IMR-90 (cell line): Measurements from ENCODE around the gene DIAPH1. TPM values are rescaled to one million over a fixed set of nuclear protein-coding genes. Genes with fewer than 3 reads are reported as not detected.

Experiments used
- ATAC-seq: fragments of 200-7000 bp; cut with Tn5 transposase; 2 replicates; pipeline ENCODE4 v1.9.1; 2020; ENCODE audit warnings: low read depth, mild to moderate bottlenecking, moderate library complexity
- BruUV-seq: library from RNA; stranded (reverse); fragments of 400-500 nt; replicated peaks from 2 replicates; lab custom pipeline; 2021; lab: Mats Ljungman, UMichigan
- CTCF ChIA-PET: fragments of 300-600 bp; formaldehyde crosslinking; extraction: SDS; loops from one replicate; lab custom pipeline; 2021; ENCODE audit warnings: antibody characterized with exemption; lab: Yijun Ruan, JAX
- POLR2A ChIA-PET: fragments of 300-600 bp; sonication (Branson Sonifier 250); formaldehyde crosslinking; loops from one replicate; lab custom pipeline; 2022; ENCODE audit warnings: antibody characterized with exemption; ENCODE audit not compliant: unreplicated experiment; lab: Charles Lee
- DNase-seq: peaks from one replicate; pipeline ENCODE4 v3.0.0; 2013
- H2AFZ ChIP-seq: replicated peaks from 2 replicates; pipeline ENCODE3; 2013; ENCODE audit warnings: low read length, mild to moderate bottlenecking; ENCODE audit not compliant: poor library complexity
- H2AK5ac ChIP-seq: 2 replicates; pipeline ENCODE4 v1.6.1; 2013; ENCODE audit warnings: low read depth, low read length, inconsistent platforms
- H2AK9ac ChIP-seq: replicated peaks from 2 replicates; pipeline ENCODE3; 2013; ENCODE audit warnings: mild to moderate bottlenecking, low read depth, low read length, moderate library complexity; ENCODE audit not compliant: poor library complexity
- H2BK120ac ChIP-seq: 2 replicates; pipeline ENCODE4 v1.6.1; 2013; ENCODE audit warnings: low read depth, low read length, inconsistent platforms
- H2BK15ac ChIP-seq: 3 replicates; pipeline ENCODE4 v1.6.1; 2013; ENCODE audit warnings: low read depth, low read length, inconsistent platforms
- H2BK20ac ChIP-seq: 2 replicates; pipeline ENCODE4 v1.6.1; 2013; ENCODE audit warnings: low read depth, mild to moderate bottlenecking, inconsistent platforms, low read length, moderate library complexity
- H2BK5ac ChIP-seq: 2 replicates; pipeline ENCODE4 v1.6.1; 2013; ENCODE audit warnings: mild to moderate bottlenecking, low read depth, low read length, inconsistent platforms; ENCODE audit not compliant: poor library complexity, severe bottlenecking
- H3K14ac ChIP-seq: replicated peaks from 2 replicates; pipeline ENCODE4 v1.6.1; 2013; ENCODE audit warnings: low read depth, low read length, inconsistent platforms
- H3K18ac ChIP-seq: 2 replicates; pipeline ENCODE4 v1.6.1; 2013; ENCODE audit warnings: low read depth, low read length, control low read depth
- H3K23ac ChIP-seq: 2 replicates; pipeline ENCODE4 v1.6.1; 2013; ENCODE audit warnings: low read depth, low read length, inconsistent platforms
- H3K27ac ChIP-seq: 2 replicates; pipeline ENCODE4 v1.5.1; 2013; ENCODE audit warnings: mild to moderate bottlenecking, control low read depth, low read length; ENCODE audit not compliant: insufficient read depth
- H3K27me3 ChIP-seq: 2 replicates; pipeline ENCODE4 v1.6.1; 2013; ENCODE audit warnings: low read length; ENCODE audit not compliant: control insufficient read depth, insufficient read depth
- H3K36me3 ChIP-seq: 2 replicates; pipeline ENCODE4 v1.6.1; 2013; ENCODE audit warnings: low read length, mixed read lengths; ENCODE audit not compliant: control insufficient read depth, insufficient read depth
- H3K4ac ChIP-seq: 2 replicates; pipeline ENCODE4 v1.6.1; 2013; ENCODE audit warnings: low read depth, low read length, inconsistent platforms
- H3K4me1 ChIP-seq: 2 replicates; pipeline ENCODE4 v1.6.1; 2013; ENCODE audit warnings: low read length, mixed read lengths; ENCODE audit not compliant: control insufficient read depth, insufficient read depth
- H3K4me2 ChIP-seq: 2 replicates; pipeline ENCODE4 v1.6.1; 2013; ENCODE audit warnings: low read depth, mild to moderate bottlenecking, control low read depth, low read length, moderate library complexity
- H3K4me3 ChIP-seq: 2 replicates; pipeline ENCODE4 v1.5.1; 2013; ENCODE audit warnings: low read depth, mild to moderate bottlenecking, control low read depth, low read length, moderate library complexity; ENCODE audit not compliant: insufficient read depth
- H3K56ac ChIP-seq: 2 replicates; pipeline ENCODE4 v1.6.1; 2013; ENCODE audit warnings: low read length, inconsistent platforms; ENCODE audit not compliant: insufficient read depth; ENCODE audit errors: extremely low read depth
- H3K79me1 ChIP-seq, 2 experiments: 2 replicates each; pipeline ENCODE4 v1.6.1; 2013; ENCODE audit warnings: low read length in 2 of 2, inconsistent platforms in 1 of 2, low read depth in 1 of 2
- H3K9ac ChIP-seq: 2 replicates; pipeline ENCODE4 v1.6.1; 2013; ENCODE audit warnings: low read depth, low read length, control low read depth
- H3K9me1 ChIP-seq: 2 replicates; pipeline ENCODE4 v1.6.1; 2013; ENCODE audit warnings: low read length, inconsistent platforms; ENCODE audit not compliant: insufficient read depth
- H3K9me3 ChIP-seq: 2 replicates; pipeline ENCODE4 v1.6.1; 2013; ENCODE audit warnings: low read length; ENCODE audit not compliant: control insufficient read depth, insufficient read depth
- H4K20me1 ChIP-seq: 2 replicates; pipeline ENCODE4 v1.6.1; 2013; ENCODE audit warnings: low read length, inconsistent platforms; ENCODE audit not compliant: insufficient read depth
- H4K5ac ChIP-seq: 2 replicates; pipeline ENCODE4 v1.6.1; 2013; ENCODE audit warnings: mild to moderate bottlenecking, low read depth, low read length, control low read depth
- H4K8ac ChIP-seq, 2 experiments: 2 replicates each; pipeline ENCODE4 v1.6.1; 2013; ENCODE audit warnings: low read depth in 2 of 2, low read length in 2 of 2, control low read depth in 1 of 2, inconsistent platforms in 1 of 2
- H4K91ac ChIP-seq: 2 replicates; pipeline ENCODE4 v1.6.1; 2013; ENCODE audit warnings: low read depth, low read length, inconsistent platforms; ENCODE audit not compliant: insufficient read depth
- BHLHE40 ChIP-seq: fragments of 150-350 bp; IDR thresholded peaks from 2 replicates; pipeline ENCODE4 v1.6.1; 2016; ENCODE audit warnings: mild to moderate bottlenecking, low read depth, low read length
- CEBPB ChIP-seq: IDR thresholded peaks from 2 replicates; pipeline ENCODE4 v1.6.1; 2012; ENCODE audit warnings: low read depth, low read length, improper control_type of control experiment
- CHD1 ChIP-seq: IDR thresholded peaks from 2 replicates; pipeline ENCODE4 v1.6.1; 2012; ENCODE audit warnings: low read depth, low read length, improper control_type of control experiment
- ELK1 ChIP-seq: fragments of 150-350 bp; IDR thresholded peaks from 2 replicates; pipeline ENCODE4 v1.6.1; 2016; ENCODE audit warnings: low read depth, mild to moderate bottlenecking, low read length, moderate library complexity, borderline replicate concordance
- FOS ChIP-seq: fragments of 150-350 bp; IDR thresholded peaks from 2 replicates; pipeline ENCODE4 v1.6.1; 2016; ENCODE audit warnings: low read depth, low read length
- MAFK ChIP-seq: IDR thresholded peaks from 2 replicates; pipeline ENCODE4 v1.6.1; 2012; ENCODE audit warnings: low read depth, low read length, improper control_type of control experiment
- MAZ ChIP-seq: IDR thresholded peaks from 2 replicates; pipeline ENCODE4 v1.6.1; 2012; ENCODE audit warnings: low read depth, mild to moderate bottlenecking, low read length, improper control_type of control experiment, moderate library complexity, borderline replicate concordance
- MXI1 ChIP-seq: IDR thresholded peaks from 2 replicates; pipeline ENCODE4 v1.6.1; 2012; ENCODE audit warnings: low read depth, mild to moderate bottlenecking, low read length, moderate library complexity, borderline replicate concordance
- NFE2L2 ChIP-seq: fragments of 150-350 bp; IDR thresholded peaks from 2 replicates; pipeline ENCODE4 v1.6.1; 2016; ENCODE audit warnings: low read depth, mild to moderate bottlenecking, low read length
- POLR2A ChIP-seq: IDR thresholded peaks from 2 replicates; pipeline ENCODE4 v1.6.1; 2012; ENCODE audit warnings: mild to moderate bottlenecking, low read depth, low read length
- RAD21 ChIP-seq: IDR thresholded peaks from 2 replicates; pipeline ENCODE4 v1.6.1; 2012; ENCODE audit warnings: low read length, improper control_type of control experiment
- RCOR1 ChIP-seq: IDR thresholded peaks from 2 replicates; pipeline ENCODE4 v1.6.1; 2012; ENCODE audit warnings: mild to moderate bottlenecking, low read length, improper control_type of control experiment; ENCODE audit not compliant: insufficient replicate concordance
- RFX5 ChIP-seq: IDR thresholded peaks from 2 replicates; pipeline ENCODE4 v1.8.0; 2012; ENCODE audit warnings: low read depth, mild to moderate bottlenecking, low read length, moderate library complexity
- SMC3 ChIP-seq: fragments of 150-350 bp; IDR thresholded peaks from 2 replicates; pipeline ENCODE4 v1.6.1; 2016; ENCODE audit warnings: low read depth, mild to moderate bottlenecking, antibody characterized with exemption, low read length, moderate library complexity
- WGBS, 2 experiments: methylation state at CpG; one replicate each; pipeline versions ENCODE4 v1.1.5 to v1.1.7; 2013; ENCODE audit warnings: missing lambda C conversion rate in 2 of 2; ENCODE audit not compliant: insufficient read length in 1 of 2; ENCODE audit errors: extremely low coverage in 2 of 2; 5-methylcytosine and 5-hydroxymethylcytosine counted together
- dilution Hi-C: fragments of 300-500 bp; cut with HindIII; formaldehyde crosslinking; loops from one replicate; pipeline ENCODE4 v1.14.3; 2018; ENCODE audit warnings: low sequenced_read_pairs; ENCODE audit not compliant: unreplicated experiment
- in situ Hi-C: fragments of 300-500 bp; cut with MboI; formaldehyde crosslinking; loops from 3 replicates; pipeline ENCODE4 v1.14.3; 2019; ENCODE audit warnings: low sequenced_read_pairs, inconsistent platforms, mixed read lengths
- intact Hi-C: fragments of 100-400 bp; cut with micrococcal nuclease; formaldehyde crosslinking; loops from 2 replicates; pipeline ENCODE4 v1.10.0; 2022
- polyA plus RNA-seq, 3 experiments: library from polyadenylated mRNA; depleted of rRNA; stranded (reverse); fragments of >200 nt; gene quantifications; 2 replicates each; pipeline ENCODE4 v1.2.3, GENCODE V29; 2012; ENCODE audit warnings: low replicate concordance in 1 of 3
- total RNA-seq: library from RNA; depleted of rRNA; stranded (reverse); fragments of >200 nt; gene quantifications from 2 replicates; pipeline ENCODE4 v1.2.3, GENCODE V29; 2012
- TF ChIP-seq, protein P1 (sequence below): fragments of 150-350 bp; IDR thresholded peaks from 2 replicates; pipeline ENCODE4 v1.6.1; 2017; ENCODE audit warnings: mild to moderate bottlenecking, antibody characterized with exemption, low read length, low read depth
- TF ChIP-seq, protein P2 (sequence below): conservative IDR thresholded peaks from 2 replicates; pipeline ENCODE4 v1.5.1; 2012; ENCODE audit warnings: mild to moderate bottlenecking, low read depth, low read length, improper control_type of control experiment

Gene DIAPH1
- total and polyA plus RNA-seq, 2 of the 4 experiments (the other 2 are of a cell fraction): 12.0 to 37.4 TPM

DNA sequence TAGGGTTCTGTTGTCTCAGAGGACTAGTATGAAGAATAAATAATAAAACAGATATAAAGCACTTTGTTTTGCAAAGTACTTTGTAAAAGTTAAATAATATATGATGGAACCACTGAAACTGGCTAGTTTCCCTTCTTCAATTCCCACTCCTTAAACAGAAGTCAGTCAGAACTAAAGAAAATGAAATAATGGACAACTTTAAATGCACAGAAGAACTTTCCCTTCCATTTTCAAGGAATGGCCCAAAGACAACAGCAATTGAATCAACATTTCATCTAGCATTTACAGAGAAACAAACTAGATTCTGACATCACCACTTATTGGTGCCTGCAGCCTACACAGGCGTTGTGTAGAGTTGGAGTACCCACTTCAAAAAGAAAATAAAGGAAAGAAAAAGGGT, 16.2 kb downstream of the DIAPH1 start:
- H3K36me3 ChIP-seq: no peaks in the 10 kb centered on the region
- no peak for TF ChIP-seq CEBPB
- TF ChIP-seq RFX5: no peak
- no peak for TF ChIP-seq NFE2L2
- no peak for TF ChIP-seq RAD21
- no peak for TF ChIP-seq CHD1
- TF ChIP-seq, protein P1, sequence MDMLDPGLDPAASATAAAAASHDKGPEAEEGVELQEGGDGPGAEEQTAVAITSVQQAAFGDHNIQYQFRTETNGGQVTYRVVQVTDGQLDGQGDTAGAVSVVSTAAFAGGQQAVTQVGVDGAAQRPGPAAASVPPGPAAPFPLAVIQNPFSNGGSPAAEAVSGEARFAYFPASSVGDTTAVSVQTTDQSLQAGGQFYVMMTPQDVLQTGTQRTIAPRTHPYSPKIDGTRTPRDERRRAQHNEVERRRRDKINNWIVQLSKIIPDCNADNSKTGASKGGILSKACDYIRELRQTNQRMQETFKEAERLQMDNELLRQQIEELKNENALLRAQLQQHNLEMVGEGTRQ: no peak
- no peak for TF ChIP-seq FOS
- no peak for TF ChIP-seq BHLHE40
- TF ChIP-seq MAZ: no peak
- no peak for TF ChIP-seq MXI1
- no peak for TF ChIP-seq POLR2A
- TF ChIP-seq ELK1: no peak
- TF ChIP-seq, protein P2, sequence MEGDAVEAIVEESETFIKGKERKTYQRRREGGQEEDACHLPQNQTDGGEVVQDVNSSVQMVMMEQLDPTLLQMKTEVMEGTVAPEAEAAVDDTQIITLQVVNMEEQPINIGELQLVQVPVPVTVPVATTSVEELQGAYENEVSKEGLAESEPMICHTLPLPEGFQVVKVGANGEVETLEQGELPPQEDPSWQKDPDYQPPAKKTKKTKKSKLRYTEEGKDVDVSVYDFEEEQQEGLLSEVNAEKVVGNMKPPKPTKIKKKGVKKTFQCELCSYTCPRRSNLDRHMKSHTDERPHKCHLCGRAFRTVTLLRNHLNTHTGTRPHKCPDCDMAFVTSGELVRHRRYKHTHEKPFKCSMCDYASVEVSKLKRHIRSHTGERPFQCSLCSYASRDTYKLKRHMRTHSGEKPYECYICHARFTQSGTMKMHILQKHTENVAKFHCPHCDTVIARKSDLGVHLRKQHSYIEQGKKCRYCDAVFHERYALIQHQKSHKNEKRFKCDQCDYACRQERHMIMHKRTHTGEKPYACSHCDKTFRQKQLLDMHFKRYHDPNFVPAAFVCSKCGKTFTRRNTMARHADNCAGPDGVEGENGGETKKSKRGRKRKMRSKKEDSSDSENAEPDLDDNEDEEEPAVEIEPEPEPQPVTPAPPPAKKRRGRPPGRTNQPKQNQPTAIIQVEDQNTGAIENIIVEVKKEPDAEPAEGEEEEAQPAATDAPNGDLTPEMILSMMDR: no peak
- no peak for TF ChIP-seq RCOR1
- TF ChIP-seq SMC3: no peak
- no peak for TF ChIP-seq MAFK
- no peak overlapping the region for H4K5ac ChIP-seq
- no peak overlapping the region for H4K8ac ChIP-seq
- H2AFZ ChIP-seq: no peak overlapping the region
- intact Hi-C loops (no loop called here), in situ Hi-C loops (no loop called here), dilution Hi-C loops (no loop called here)
- peaks cover 23 to 54% of the 10 kb centered on the region in 2 experiments for H3K79me1 ChIP-seq
- no peak overlapping the region for H3K23ac ChIP-seq
- BruUV-seq: no TSS peak
- H4K91ac ChIP-seq: no peak overlapping the region
- H3K4me2 ChIP-seq: no peak overlapping the region
- no peak overlapping the region for H2AK9ac ChIP-seq
- ChIA-PET CTCF (interaction anchor here (3.3 kb wide), 1 partner anchor 10 kb away, joined by 18 read pairs; no protein-coding TSS in a partner anchor), POLR2A (no interaction called here)
- no peak overlapping the region for H2BK15ac ChIP-seq
- H2AK5ac ChIP-seq: no peak overlapping the region
- no peak for ATAC-seq
- peaks cover 5% of the 10 kb centered on the region for H3K9me1 ChIP-seq
- whole genome bisulfite sequencing, 2 experiments: no CpG with 5 or more reads among the region's 1 CpG
- no peak overlapping the region for H3K4me3 ChIP-seq
- no peak overlapping the region for H3K4ac ChIP-seq
- H3K56ac ChIP-seq: no peak overlapping the region
- H4K20me1 ChIP-seq: peaks cover 3% of the 10 kb centered on the region; the same call in 1 of the 2 replicates
- no peak overlapping the region for H3K14ac ChIP-seq
- H3K18ac ChIP-seq: no peak overlapping the region
- H3K27ac ChIP-seq: no peak overlapping the region
- H3K9me3 ChIP-seq: no peaks in the 10 kb centered on the region
- H2BK120ac ChIP-seq: no peak overlapping the region
- no peaks in the 10 kb centered on the region for H3K27me3 ChIP-seq
- no peak overlapping the region for H2BK20ac ChIP-seq
- no peak overlapping the region for H2BK5ac ChIP-seq
- H3K9ac ChIP-seq: no peak overlapping the region
- peaks cover 4% of the 10 kb centered on the region for H3K4me1 ChIP-seq
- no peak for DNase-seq
